ENCODE results near the gene TIMM21.

Gene TIMM21

GRCh38 chr18:74194691-74195090 lies 46.4 kb downstream of the TIMM21 start:
- H3K27me3 ChIP-seq (ENCODE audit: insufficient read depth, low read length), result no peaks in the 10 kb centered on the region
- H3K4me3 ChIP-seq (ENCODE audit: low read length), result no peak overlapping the region
- no peaks in the 10 kb centered on the region for H3K9me3 ChIP-seq (ENCODE audit: insufficient read depth, low read depth, low read length)
- H3K27ac ChIP-seq (ENCODE audit: low read length), result no peak overlapping the region
- no peaks in the 10 kb centered on the region for H3K36me3 ChIP-seq (ENCODE audit: insufficient read depth, low read depth, low read length)
- no peaks in the 10 kb centered on the region; the same call in 1 of the 2 replicates for H3K4me1 ChIP-seq (ENCODE audit: insufficient read depth, low read length)
- no peak overlapping the region for H3K9ac ChIP-seq (ENCODE audit: low read depth, low read length)

GRCh38 chr18:74196220-74197119 lies 48.1 kb downstream of the TIMM21 start:
- Histone ChIP-seq H3K4me3 (ENCODE audit: low read length) (peak overlapping the region; percentile 56; the same call in 1 of the 2 replicates), H3K9ac (ENCODE audit: low read depth, low read length) (no peak overlapping the region), H3K36me3 (ENCODE audit: insufficient read depth, low read depth, low read length) (no peaks in the 10 kb centered on the region), H3K27me3 (ENCODE audit: insufficient read depth, low read length) (no peaks in the 10 kb centered on the region), H3K4me1 (ENCODE audit: insufficient read depth, low read length) (no peaks in the 10 kb centered on the region; the same call in 1 of the 2 replicates), H3K27ac (ENCODE audit: low read length) (no peak overlapping the region), H3K9me3 (ENCODE audit: insufficient read depth, low read depth, low read length) (no peaks in the 10 kb centered on the region)

- Histone ChIP-seq H3K27ac (ENCODE audit: low read length) (no peak overlapping the region), H3K4me1 (ENCODE audit: insufficient read depth, low read length) (no peaks in the 10 kb centered on the region; the same call in 1 of the 2 replicates)
Measured at GRCh38 chr18:74197705-74198341, 49.5 kb downstream of the TIMM21 start.

GRCh38 chr18:74198453-74198852 lies 50.1 kb downstream of the TIMM21 start:
- Histone ChIP-seq H3K9me3 (ENCODE audit: insufficient read depth, low read depth, low read length) (no peaks in the 10 kb centered on the region), H3K4me1 (ENCODE audit: insufficient read depth, low read length) (no peaks in the 10 kb centered on the region; the same call in 1 of the 2 replicates), H3K9ac (ENCODE audit: low read depth, low read length) (no peak overlapping the region), H3K27me3 (ENCODE audit: insufficient read depth, low read length) (no peaks in the 10 kb centered on the region), H3K27ac (ENCODE audit: low read length) (no peak overlapping the region), H3K4me3 (ENCODE audit: low read length) (no peak overlapping the region), H3K36me3 (ENCODE audit: insufficient read depth, low read depth, low read length) (no peaks in the 10 kb centered on the region)

More at GRCh38 chr18:74197705-74198341, 49.5 kb downstream of the TIMM21 start:
- no peaks in the 10 kb centered on the region for H3K9me3 ChIP-seq (ENCODE audit: insufficient read depth, low read depth, low read length)
- H3K27me3 ChIP-seq (ENCODE audit: insufficient read depth, low read length), result no peaks in the 10 kb centered on the region
- H3K36me3 ChIP-seq (ENCODE audit: insufficient read depth, low read depth, low read length), result no peaks in the 10 kb centered on the region
- H3K9ac ChIP-seq (ENCODE audit: low read depth, low read length), result no peak overlapping the region
- H3K4me3 ChIP-seq (ENCODE audit: low read length), result no peak overlapping the region

- no peak overlapping the region for H3K4me3 ChIP-seq (ENCODE audit: low read length)
- H3K9ac ChIP-seq (ENCODE audit: low read depth, low read length), result no peak overlapping the region
- H3K4me1 ChIP-seq (ENCODE audit: insufficient read depth, low read length), result no peaks in the 10 kb centered on the region; the same call in 1 of the 2 replicates
- H3K36me3 ChIP-seq (ENCODE audit: insufficient read depth, low read depth, low read length), result no peaks in the 10 kb centered on the region
- no peak overlapping the region for H3K27ac ChIP-seq (ENCODE audit: low read length)
- H3K9me3 ChIP-seq (ENCODE audit: insufficient read depth, low read depth, low read length), result no peaks in the 10 kb centered on the region
- H3K27me3 ChIP-seq (ENCODE audit: insufficient read depth, low read length), result no peaks in the 10 kb centered on the region
Measured at GRCh38 chr18:74200780-74201179, 52.5 kb downstream of the TIMM21 start.

- H3K9ac ChIP-seq (ENCODE audit: low read depth, low read length), result no peak overlapping the region
Measured at GRCh38 chr18:74203811-74204210, 55.5 kb downstream of the TIMM21 start.

GRCh38 chr18:74204526-74205152 lies 56.3 kb downstream of the TIMM21 start:
- Histone ChIP-seq H3K4me1 (ENCODE audit: insufficient read depth, low read length) (no peaks in the 10 kb centered on the region), H3K9ac (ENCODE audit: low read depth, low read length) (no peak overlapping the region), H3K9me3 (ENCODE audit: insufficient read depth, low read depth, low read length) (no peaks in the 10 kb centered on the region), H3K36me3 (ENCODE audit: insufficient read depth, low read depth, low read length) (no peaks in the 10 kb centered on the region), H3K4me3 (ENCODE audit: low read length) (no peak overlapping the region), H3K27me3 (ENCODE audit: insufficient read depth, low read length) (no peaks in the 10 kb centered on the region), H3K27ac (ENCODE audit: low read length) (no peak overlapping the region)

More at GRCh38 chr18:74203811-74204210, 55.5 kb downstream of the TIMM21 start:
- Histone ChIP-seq H3K4me1 (ENCODE audit: insufficient read depth, low read length) (no peaks in the 10 kb centered on the region), H3K27me3 (ENCODE audit: insufficient read depth, low read length) (no peaks in the 10 kb centered on the region), H3K36me3 (ENCODE audit: insufficient read depth, low read depth, low read length) (no peaks in the 10 kb centered on the region), H3K4me3 (ENCODE audit: low read length) (no peak overlapping the region), H3K9me3 (ENCODE audit: insufficient read depth, low read depth, low read length) (no peaks in the 10 kb centered on the region), H3K27ac (ENCODE audit: low read length) (no peak overlapping the region)

Measured in iPS-20b (cell line).